Measurements from ENCODE around the gene PTPN23.

- TF ChIP-seq CTCF (IDR thresholded peaks at IDR 0.05) = no peak
- TF ChIP-seq POLR2A (IDR thresholded peaks at IDR 0.05) = no peak
Measured at GRCh38 chr3:47356201-47356600, 24.6 kb upstream of the PTPN23 start.

Measured in testis (tissue), 2 donors.